PC-3 (cell line): ENCODE data around the gene LSG1. TPM values are rescaled to one million over a fixed set of nuclear protein-coding genes. Genes with fewer than 3 reads are reported as not detected.

Experiments used
- ATAC-seq: fragments of 200-7000 bp; cut with Tn5 transposase; 2 replicates; pipeline ENCODE4 v1.9.1; 2020; ENCODE audit warnings: mild to moderate bottlenecking, moderate library complexity
- BruUV-seq: library from RNA; stranded (reverse); fragments of 400-500 nt; replicated peaks from 2 replicates; lab custom pipeline; 2021; lab: Mats Ljungman, UMichigan
- CTCF ChIA-PET: fragments of 300-600 bp; sonication (Branson Sonifier 250); formaldehyde crosslinking; loops from one replicate; lab custom pipeline; 2022; ENCODE audit warnings: antibody characterized with exemption; lab: Charles Lee
- POLR2A ChIA-PET: fragments of 300-600 bp; sonication (Branson Sonifier 250); formaldehyde crosslinking; loops from one replicate; lab custom pipeline; 2022; ENCODE audit warnings: antibody characterized with exemption; ENCODE audit not compliant: unreplicated experiment; lab: Charles Lee
- DNase-seq: peaks from one replicate; pipeline ENCODE4 v3.0.0-alpha.2; 2015
- H2AFZ ChIP-seq: fragments of 300-600 bp; sonication (generic); 2 replicates; pipeline ENCODE4 v1.6.0; 2016; ENCODE audit warnings: antibody characterized with exemption, low read length
- H3F3A ChIP-seq: fragments of 300-600 bp; sonication (generic); one replicate; pipeline ENCODE4 v1.6.0; 2017; ENCODE audit warnings: antibody characterized with exemption, low read length, control low read depth, mild to moderate bottlenecking; ENCODE audit not compliant: unreplicated experiment
- H3K27ac ChIP-seq: fragments of 300-600 bp; sonication (generic); 2 replicates; pipeline ENCODE4 v1.5.1; 2016; ENCODE audit warnings: mild to moderate bottlenecking, low read length
- H3K27me3 ChIP-seq: fragments of 300-600 bp; sonication (generic); 2 replicates; pipeline ENCODE4 v1.6.1; 2016; ENCODE audit warnings: low read length, mixed read lengths
- H3K36me3 ChIP-seq: fragments of 300-600 bp; sonication (generic); 2 replicates; pipeline ENCODE4 v1.6.1; 2016; ENCODE audit warnings: low read depth, mixed run types, low read length, mixed read lengths
- H3K4me1 ChIP-seq: fragments of 300-600 bp; sonication (generic); 2 replicates; pipeline ENCODE4 v1.5.1; 2016; ENCODE audit warnings: low read length; ENCODE audit not compliant: insufficient read depth
- H3K4me2 ChIP-seq: fragments of 300-600 bp; sonication (generic); 2 replicates; pipeline ENCODE4 v1.6.0; 2016; ENCODE audit warnings: low read length
- H3K4me3 ChIP-seq: fragments of 300-600 bp; sonication (generic); 2 replicates; pipeline ENCODE4 v1.5.1; 2016; ENCODE audit warnings: mild to moderate bottlenecking, low read length, mixed read lengths
- H3K79me2 ChIP-seq: fragments of 300-600 bp; sonication (generic); 2 replicates; pipeline ENCODE4 v1.6.1; 2017; ENCODE audit warnings: low read length, mixed read lengths
- H3K9ac ChIP-seq: fragments of 300-600 bp; sonication (generic); 2 replicates; pipeline ENCODE4 v1.6.0; 2016; ENCODE audit warnings: mild to moderate bottlenecking, low read length
- H3K9me2 ChIP-seq: fragments of 300-600 bp; sonication (generic); replicated peaks from 2 replicates; pipeline ENCODE4 v1.6.1; 2016; ENCODE audit warnings: mixed run types, low read length, mixed read lengths
- H3K9me3 ChIP-seq: fragments of 300-600 bp; sonication (generic); 2 replicates; pipeline ENCODE4 v1.6.1; 2016; ENCODE audit warnings: low read length, mixed read lengths
- H4K20me1 ChIP-seq: fragments of 300-600 bp; sonication (generic); 2 replicates; pipeline ENCODE4 v1.6.1; 2016; ENCODE audit warnings: low read length, mixed read lengths
- CTCF ChIP-seq: fragments of 300-600 bp; sonication (generic); conservative IDR thresholded peaks from 2 replicates; pipeline ENCODE4 v1.5.1; 2017; ENCODE audit warnings: antibody characterized with exemption, low read depth, mild to moderate bottlenecking, low read length
- EZH2 ChIP-seq: fragments of 300-600 bp; sonication (generic); IDR thresholded peaks from one replicate; pipeline ENCODE4 v1.6.1; 2017; ENCODE audit warnings: antibody characterized with exemption, mild to moderate bottlenecking, low read length; ENCODE audit not compliant: unreplicated experiment
- EZH2phosphoT487 ChIP-seq: fragments of 300-600 bp; sonication (generic); IDR thresholded peaks from 2 replicates; pipeline ENCODE4 v1.6.1; 2018; ENCODE audit warnings: mild to moderate bottlenecking, antibody characterized with exemption, low read length, borderline replicate concordance
- intact Hi-C: fragments of 100-400 bp; cut with micrococcal nuclease; formaldehyde crosslinking; loops from 2 replicates; pipeline ENCODE4 v1.9.0; 2023
- total RNA-seq: library from RNA; depleted of rRNA; stranded (reverse); fragments of >200 nt; gene quantifications from 2 replicates; pipeline ENCODE4 v1.2.3, GENCODE V29; 2014

LSG1 gene
- total RNA-seq, 1 experiment from 2014 or later, result 83.8 TPM

GRCh38 chr3:194638991-194639605 lies 32.9 kb downstream of the LSG1 start:
- Histone ChIP-seq H3K9me3 (no peaks in the 10 kb centered on the region), H3K9ac (no peak overlapping the region), H3K36me3 (peaks cover 32% of the 10 kb centered on the region), H3F3A (no peaks in the 10 kb centered on the region), H3K27ac (no peak overlapping the region), H3K9me2 (no peaks in the 10 kb centered on the region), H3K4me3 (no peak overlapping the region), H2AFZ (no peak overlapping the region), H3K4me2 (no peak overlapping the region), H4K20me1 (no peaks in the 10 kb centered on the region), H3K4me1 (peaks cover 7% of the 10 kb centered on the region; the same call in 1 of the 2 replicates), H3K27me3 (no peaks in the 10 kb centered on the region), H3K79me2 (no peaks in the 10 kb centered on the region)
- no TSS peak for BruUV-seq
- intact Hi-C loops, result no loop called here
- TF ChIP-seq CTCF (no peak), EZH2phosphoT487 (no peak), EZH2 (no peak)
- ChIA-PET CTCF (no interaction called here), POLR2A (no interaction called here)
- no peak for ATAC-seq
- no peak for DNase-seq

GRCh38 chr3:194637541-194638400 lies 34.2 kb downstream of the LSG1 start:
- no peak overlapping the region for H2AFZ ChIP-seq
- TF ChIP-seq EZH2phosphoT487 (no peak), CTCF (no peak), EZH2 (no peak)
- no peaks in the 10 kb centered on the region for H3K9me3 ChIP-seq
- no peaks in the 10 kb centered on the region for H3F3A ChIP-seq
- H3K79me2 ChIP-seq, result 0 out of 2 replicates have a peak, but pooled peaks cover 1% of the 10 kb centered on the region
- H3K4me1 ChIP-seq, result peaks cover 7% of the 10 kb centered on the region; the same call in 1 of the 2 replicates
- H3K9me2 ChIP-seq, result no peaks in the 10 kb centered on the region
- no peak overlapping the region for H3K27ac ChIP-seq
- no peak overlapping the region for H3K4me3 ChIP-seq
- no peak overlapping the region for H3K9ac ChIP-seq
- H3K36me3 ChIP-seq, result peaks cover 22% of the 10 kb centered on the region
- no peak overlapping the region for H3K4me2 ChIP-seq
- no TSS peak for BruUV-seq
- no peak for DNase-seq
- H4K20me1 ChIP-seq, result no peaks in the 10 kb centered on the region
- ChIA-PET CTCF (interaction anchor here (0.5 to 0.6 kb wide), 2 partner anchors 27 to 34 kb away, joined by 3 read pairs; no protein-coding TSS in a partner anchor), POLR2A (no interaction called here)
- ATAC-seq, result no peak
- intact Hi-C loops, result no loop called here
- no peaks in the 10 kb centered on the region for H3K27me3 ChIP-seq
